WERI-Rb-1 (cell line): Measurements from ENCODE around the gene PBX3.

ENCODE experiments used
- DNase-seq: peaks from one replicate; pipeline ENCODE4 v3.0.0-alpha.2; 2020
- H3K27ac ChIP-seq: fragments of 250-450 bp; sonication (Bioruptor Pico); 2 replicates; pipeline ENCODE4 v1.5.1; 2020; ENCODE audit warnings: mild to moderate bottlenecking, moderate library complexity
- H3K27me3 ChIP-seq: fragments of 250-450 bp; sonication (Bioruptor Pico); 2 replicates; pipeline ENCODE4 v1.5.1; 2021; ENCODE audit warnings: mild to moderate bottlenecking, low read depth, moderate library complexity; ENCODE audit not compliant: insufficient read depth, severe bottlenecking
- H3K36me3 ChIP-seq: fragments of 250-450 bp; sonication (Bioruptor Pico); 2 replicates; pipeline ENCODE4 v1.5.1; 2020; ENCODE audit warnings: mild to moderate bottlenecking, moderate library complexity
- H3K4me3 ChIP-seq: 2 replicates; pipeline ENCODE4 v1.5.1; 2011; ENCODE audit warnings: low read depth, mild to moderate bottlenecking, control low read depth, low read length
- H3K9me3 ChIP-seq: fragments of 250-450 bp; sonication (Bioruptor Pico); 2 replicates; pipeline ENCODE4 v1.5.1; 2021; ENCODE audit warnings: mild to moderate bottlenecking, moderate library complexity; ENCODE audit not compliant: severe bottlenecking
- CTCF ChIP-seq: IDR thresholded peaks from 2 replicates; pipeline ENCODE4 v1.5.1; 2011; ENCODE audit warnings: low read depth, mild to moderate bottlenecking, control low read depth, inconsistent platforms, low read length

The PBX3 gene

GRCh38 chr9:126016579-126017290 lies 269.6 kb downstream of the PBX3 start:
- DNase-seq: no peak
- TF ChIP-seq CTCF: no peak
- Histone ChIP-seq H3K9me3 (no peaks in the 10 kb centered on the region), H3K36me3 (no peaks in the 10 kb centered on the region), H3K27ac (no peak overlapping the region), H3K27me3 (no peaks in the 10 kb centered on the region), H3K4me3 (no peak overlapping the region)
